GM12801 (cell line): Measurements from ENCODE around the gene MAML1.

Experiments
- CTCF ChIP-seq: IDR thresholded peaks from one replicate; pipeline ENCODE4 v1.5.1; 2011; ENCODE audit warnings: control low read depth; ENCODE audit not compliant: insufficient read length; ENCODE audit errors: extremely low read depth

Gene MAML1

GRCh38 chr5:179786861-179787260 is 54.2 kb downstream of the MAML1 start:
- no peak for TF ChIP-seq CTCF

- TF ChIP-seq CTCF: no peak
These were observed 55.7 kb downstream of the MAML1 start for GRCh38 chr5:179788193-179788854.

GRCh38 chr5:179791881-179792611 is 59.4 kb downstream of the MAML1 start:
- TF ChIP-seq CTCF: no peak

- no peak for TF ChIP-seq CTCF
These were observed 60.2 kb downstream of the MAML1 start for GRCh38 chr5:179792612-179793467.

- no peak for TF ChIP-seq CTCF
These were observed 61.0 kb downstream of the MAML1 start, which contains the start of gene LTC4S for GRCh38 chr5:179793468-179794139. TSS of gene LTC4S (plus strand) at chr5:179793986. CDS start at chr5:179794081, 95 bp downstream.

- TF ChIP-seq CTCF: no peak
These were observed 61.5 kb downstream of the MAML1 start for GRCh38 chr5:179794171-179794570.

- TF ChIP-seq CTCF: no peak
These were observed 62.0 kb downstream of the MAML1 start for GRCh38 chr5:179794575-179794974.
